ENCODE measurements around the gene RGS1. TPM values are rescaled to one million over a fixed set of nuclear protein-coding genes. Genes with fewer than 3 reads are reported as not detected.

RGS1 gene
- polyA plus RNA-seq, 3 donors: 2.4 to 17.7 (median 15.7) TPM

DNA sequence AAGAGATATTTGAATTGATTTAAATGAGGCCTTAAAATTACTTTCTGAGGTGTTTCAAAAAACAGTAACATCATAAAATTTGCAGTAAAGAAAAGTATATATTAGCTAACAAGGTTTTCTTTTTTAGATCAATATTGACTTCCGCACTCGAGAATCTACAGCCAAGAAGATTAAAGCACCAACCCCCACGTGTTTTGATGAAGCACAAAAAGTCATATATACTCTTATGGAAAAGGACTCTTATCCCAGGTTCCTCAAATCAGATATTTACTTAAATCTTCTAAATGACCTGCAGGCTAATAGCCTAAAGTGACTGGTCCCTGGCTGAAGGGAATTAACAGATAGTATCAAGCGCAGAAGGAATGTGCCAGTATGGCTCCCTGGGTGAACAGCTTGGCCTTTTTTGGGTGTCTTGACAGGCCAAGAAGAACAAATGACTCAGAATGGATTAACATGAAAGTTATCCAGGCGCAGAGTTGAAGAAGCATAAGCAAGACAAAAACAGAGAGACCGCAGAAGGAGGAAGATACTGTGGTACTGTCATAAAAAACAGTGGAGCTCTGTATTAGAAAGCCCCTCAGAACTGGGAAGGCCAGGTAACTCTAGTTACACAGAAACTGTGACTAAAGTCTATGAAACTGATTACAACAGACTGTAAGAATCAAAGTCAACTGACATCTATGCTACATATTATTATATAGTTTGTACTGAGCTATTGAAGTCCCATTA is 3.6 kb downstream of the RGS1 start:
- Histone ChIP-seq H3K27ac (ENCODE audit: low read depth in 1 of 2, low read length in 2 of 2) (no peak overlapping the region), H3K79me2 (ENCODE audit: insufficient read depth, low read length) (no peaks in the 10 kb centered on the region), H3K27me3 (ENCODE audit: control insufficient read depth in 2 of 2, insufficient read depth in 2 of 2, low read length in 2 of 2) (no peaks in the 10 kb centered on the region), H4K20me1 (ENCODE audit: insufficient read depth, low read length) (no peaks in the 10 kb centered on the region), H2AFZ (ENCODE audit: insufficient read depth, low read depth, low read length, poor library complexity, severe bottlenecking) (no peak overlapping the region), H3K4me2 (replicated peaks; ENCODE audit: extremely low read depth, low read length, poor library complexity, severe bottlenecking) (no peak overlapping the region), H3K9ac (ENCODE audit: insufficient read depth, low read length, poor library complexity, severe bottlenecking) (no peak overlapping the region), H3K4me1 (ENCODE audit: control insufficient read depth in 1 of 2, insufficient read depth in 2 of 2, low read length in 2 of 2) (peaks cover 0 to 5% of the 10 kb centered on the region in 2 donors), H3K4me3 (replicated peaks in 1 of 3; ENCODE audit: low read depth in 2 of 3, low read length in 3 of 3) (no peak overlapping the region), H3K36me3 (replicated peaks in 1 of 2; ENCODE audit: control insufficient read depth in 1 of 2, insufficient read depth in 2 of 2, low read length in 2 of 2) (no peaks in the 10 kb centered on the region), H3K9me3 (replicated peaks in 1 of 2; ENCODE audit: control insufficient read depth in 1 of 2, insufficient read depth in 1 of 2, low read length in 2 of 2) (no peaks in the 10 kb centered on the region)
- TF ChIP-seq, protein P1, sequence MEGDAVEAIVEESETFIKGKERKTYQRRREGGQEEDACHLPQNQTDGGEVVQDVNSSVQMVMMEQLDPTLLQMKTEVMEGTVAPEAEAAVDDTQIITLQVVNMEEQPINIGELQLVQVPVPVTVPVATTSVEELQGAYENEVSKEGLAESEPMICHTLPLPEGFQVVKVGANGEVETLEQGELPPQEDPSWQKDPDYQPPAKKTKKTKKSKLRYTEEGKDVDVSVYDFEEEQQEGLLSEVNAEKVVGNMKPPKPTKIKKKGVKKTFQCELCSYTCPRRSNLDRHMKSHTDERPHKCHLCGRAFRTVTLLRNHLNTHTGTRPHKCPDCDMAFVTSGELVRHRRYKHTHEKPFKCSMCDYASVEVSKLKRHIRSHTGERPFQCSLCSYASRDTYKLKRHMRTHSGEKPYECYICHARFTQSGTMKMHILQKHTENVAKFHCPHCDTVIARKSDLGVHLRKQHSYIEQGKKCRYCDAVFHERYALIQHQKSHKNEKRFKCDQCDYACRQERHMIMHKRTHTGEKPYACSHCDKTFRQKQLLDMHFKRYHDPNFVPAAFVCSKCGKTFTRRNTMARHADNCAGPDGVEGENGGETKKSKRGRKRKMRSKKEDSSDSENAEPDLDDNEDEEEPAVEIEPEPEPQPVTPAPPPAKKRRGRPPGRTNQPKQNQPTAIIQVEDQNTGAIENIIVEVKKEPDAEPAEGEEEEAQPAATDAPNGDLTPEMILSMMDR (IDR thresholded peaks at IDR 0.05): no peak
- no peak for DNase-seq
- H3K36me3 Mint-ChIP-seq: no peaks in the 10 kb centered on the region
- H3K4me3 Mint-ChIP-seq: no peak overlapping the region
- intact Hi-C loops (cut with micrococcal nuclease): loop anchor here in 1 of 2 donors (10.0 kb wide), 1 partner anchor 64 kb away; no protein-coding TSS in a partner anchor
- peak overlapping the region in 1 of 7 donors; percentile 14 for H3K27ac Mint-ChIP-seq
- H3K9me3 Mint-ChIP-seq: no peaks in the 10 kb centered on the region
- peaks cover 0 to 2% (median 0%) of the 10 kb centered on the region in 3 donors for H3K27me3 Mint-ChIP-seq (ENCODE audit: low read depth in 3 of 3)
- peaks cover 6% of the 10 kb centered on the region for H3K4me1 Mint-ChIP-seq
- 89% methylated on average over 5 of the region's 6 CpGs for WGBS (ENCODE audit: insufficient coverage)

DNA sequence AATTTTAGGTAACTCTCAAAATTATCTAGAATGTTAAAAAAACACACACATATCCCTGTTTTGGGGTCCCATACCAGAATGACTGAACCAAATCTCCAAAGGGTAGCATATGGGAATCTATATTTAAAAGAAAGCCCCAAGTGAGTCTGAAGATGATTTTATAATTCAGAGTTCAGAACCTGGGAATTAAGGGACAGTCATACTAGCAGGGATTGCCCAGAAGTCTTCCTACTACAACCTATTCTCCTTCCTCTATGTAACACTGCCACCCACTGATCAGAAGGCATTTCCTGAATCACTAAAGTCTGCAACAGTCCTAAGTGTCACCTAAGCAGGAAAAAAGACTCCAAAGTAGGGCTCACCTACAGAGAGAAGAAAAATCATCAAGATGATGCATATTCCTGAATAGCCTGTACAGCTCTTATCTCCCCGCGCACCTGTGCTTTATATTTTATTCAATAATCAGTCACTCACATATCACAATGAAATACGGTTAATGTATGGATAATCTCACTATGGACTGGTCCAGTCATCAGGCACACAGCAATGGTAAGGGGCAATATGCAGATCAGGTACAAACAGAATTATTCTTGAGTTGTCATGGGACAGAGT is 4.9 kb downstream of the RGS1 start:
- TF ChIP-seq, protein P1 (IDR thresholded peaks at IDR 0.05): no peak
- Mint-ChIP-seq H3K4me3 (no peak overlapping the region), H3K27ac (no peak overlapping the region), H3K27me3 (ENCODE audit: low read depth in 3 of 3) (peaks cover 0 to 2% (median 0%) of the 10 kb centered on the region in 3 donors), H3K9me3 (no peaks in the 10 kb centered on the region), H3K4me1 (peaks cover 4% of the 10 kb centered on the region), H3K36me3 (no peaks in the 10 kb centered on the region)
- no peaks in the 10 kb centered on the region for H3K9me3 ChIP-seq (replicated peaks in 1 of 2; ENCODE audit: control insufficient read depth in 1 of 2, insufficient read depth in 1 of 2, low read length in 2 of 2)
- H3K4me2 ChIP-seq (replicated peaks; ENCODE audit: extremely low read depth, low read length, poor library complexity, severe bottlenecking): no peak overlapping the region
- peak in 2 of 3 donors; percentile 11 to 45 for DNase-seq
- no peak overlapping the region for H3K27ac ChIP-seq (ENCODE audit: low read depth in 1 of 2, low read length in 2 of 2)
- H4K20me1 ChIP-seq (ENCODE audit: insufficient read depth, low read length): no peaks in the 10 kb centered on the region
- peaks cover 0 to 4% of the 10 kb centered on the region in 2 donors for H3K4me1 ChIP-seq (ENCODE audit: control insufficient read depth in 1 of 2, insufficient read depth in 2 of 2, low read length in 2 of 2)
- no peaks in the 10 kb centered on the region for H3K36me3 ChIP-seq (replicated peaks in 1 of 2; ENCODE audit: control insufficient read depth in 1 of 2, insufficient read depth in 2 of 2, low read length in 2 of 2)
- no peak overlapping the region for H3K4me3 ChIP-seq (replicated peaks in 1 of 3; ENCODE audit: low read depth in 2 of 3, low read length in 3 of 3)
- no peak overlapping the region for H3K9ac ChIP-seq (ENCODE audit: insufficient read depth, low read length, poor library complexity, severe bottlenecking)
- H2AFZ ChIP-seq (ENCODE audit: insufficient read depth, low read depth, low read length, poor library complexity, severe bottlenecking): no peak overlapping the region
- H3K27me3 ChIP-seq (ENCODE audit: control insufficient read depth in 2 of 2, insufficient read depth in 2 of 2, low read length in 2 of 2): no peaks in the 10 kb centered on the region
- no CpG with 5 or more reads among the region's 3 CpGs for WGBS (ENCODE audit: insufficient coverage)
- H3K79me2 ChIP-seq (ENCODE audit: insufficient read depth, low read length): no peaks in the 10 kb centered on the region
- intact Hi-C loops (cut with micrococcal nuclease): no loop called here

All from CD14-positive monocyte (primary cell).